GM13977 (cell line): ENCODE results near the gene SUN1.

Experiments
- DNase-seq: peaks from one replicate; pipeline ENCODE4 v3.0.0; 2012; ENCODE audit warnings: low spot score
- CTCF ChIP-seq: IDR thresholded peaks from 2 replicates; pipeline ENCODE4 v1.5.1; 2012; ENCODE audit warnings: mild to moderate bottlenecking, control low read depth; ENCODE audit not compliant: insufficient read depth; ENCODE audit errors: extremely low read depth, missing control alignments
- in situ Hi-C: fragments of 300-500 bp; cut with MboI; formaldehyde crosslinking; loops from one replicate; pipeline ENCODE4 v1.12.0; 2022; ENCODE audit warnings: low sequenced_read_pairs, low pct_unique_long_range_greater_than_20kb, mixed read lengths, inconsistent platforms; ENCODE audit not compliant: unreplicated experiment

SUN1 gene

GRCh38 chr7:890868-891267, 58.6 kb downstream of the SUN1 start:
- in situ Hi-C loops: no loop called here
- no peak for DNase-seq
- no peak for TF ChIP-seq CTCF

- in situ Hi-C loops: no loop called here
- TF ChIP-seq CTCF: no peak
- DNase-seq: no peak
Observed at GRCh38 chr7:891291-891690, 59.0 kb downstream of the SUN1 start.

GRCh38 chr7:891805-892204, 59.5 kb downstream of the SUN1 start:
- no peak for DNase-seq
- in situ Hi-C loops: no loop called here
- TF ChIP-seq CTCF: no peak

GRCh38 chr7:892648-893593, 60.6 kb downstream of the SUN1 start:
- in situ Hi-C loops: no loop called here
- TF ChIP-seq CTCF: no peak
- DNase-seq: no peak

- in situ Hi-C loops: no loop called here
- DNase-seq: no peak
- TF ChIP-seq CTCF: no peak
Observed at GRCh38 chr7:893686-894085, 61.4 kb downstream of the SUN1 start.

- in situ Hi-C loops: no loop called here
- DNase-seq: no peak
- no peak for TF ChIP-seq CTCF
Observed at GRCh38 chr7:894164-894867, 62.0 kb downstream of the SUN1 start.
